IMR-90 (cell line): ENCODE measurements around the gene BMAL2. TPM values are rescaled to one million over a fixed set of nuclear protein-coding genes. Genes with fewer than 3 reads are reported as not detected.
A peak's percentile ranks its signal among the peaks of the same experiment; 100 is the strongest.

Experiments used
- ATAC-seq: fragments of 200-7000 bp; cut with Tn5 transposase; 2 replicates; pipeline ENCODE4 v1.9.1; 2020; ENCODE audit warnings: low read depth, mild to moderate bottlenecking, moderate library complexity
- BruUV-seq: library from RNA; stranded (reverse); fragments of 400-500 nt; replicated peaks from 2 replicates; lab custom pipeline; 2021; lab: Mats Ljungman, UMichigan
- CTCF ChIA-PET: fragments of 300-600 bp; formaldehyde crosslinking; extraction: SDS; loops from one replicate; lab custom pipeline; 2021; ENCODE audit warnings: antibody characterized with exemption; lab: Yijun Ruan, JAX
- POLR2A ChIA-PET: fragments of 300-600 bp; sonication (Branson Sonifier 250); formaldehyde crosslinking; loops from one replicate; lab custom pipeline; 2022; ENCODE audit warnings: antibody characterized with exemption; ENCODE audit not compliant: unreplicated experiment; lab: Charles Lee
- DNase-seq: peaks from one replicate; pipeline ENCODE4 v3.0.0; 2013
- H2AFZ ChIP-seq: replicated peaks from 2 replicates; pipeline ENCODE3; 2013; ENCODE audit warnings: low read length, mild to moderate bottlenecking; ENCODE audit not compliant: poor library complexity
- H2AK5ac ChIP-seq: 2 replicates; pipeline ENCODE4 v1.6.1; 2013; ENCODE audit warnings: low read depth, low read length, inconsistent platforms
- H2AK9ac ChIP-seq: replicated peaks from 2 replicates; pipeline ENCODE3; 2013; ENCODE audit warnings: mild to moderate bottlenecking, low read depth, low read length, moderate library complexity; ENCODE audit not compliant: poor library complexity
- H2BK120ac ChIP-seq: 2 replicates; pipeline ENCODE4 v1.6.1; 2013; ENCODE audit warnings: low read depth, low read length, inconsistent platforms
- H2BK15ac ChIP-seq: 3 replicates; pipeline ENCODE4 v1.6.1; 2013; ENCODE audit warnings: low read depth, low read length, inconsistent platforms
- H2BK20ac ChIP-seq: 2 replicates; pipeline ENCODE4 v1.6.1; 2013; ENCODE audit warnings: low read depth, mild to moderate bottlenecking, inconsistent platforms, low read length, moderate library complexity
- H2BK5ac ChIP-seq: 2 replicates; pipeline ENCODE4 v1.6.1; 2013; ENCODE audit warnings: mild to moderate bottlenecking, low read depth, low read length, inconsistent platforms; ENCODE audit not compliant: poor library complexity, severe bottlenecking
- H3K14ac ChIP-seq: replicated peaks from 2 replicates; pipeline ENCODE4 v1.6.1; 2013; ENCODE audit warnings: low read depth, low read length, inconsistent platforms
- H3K18ac ChIP-seq: 2 replicates; pipeline ENCODE4 v1.6.1; 2013; ENCODE audit warnings: low read depth, low read length, control low read depth
- H3K23ac ChIP-seq: 2 replicates; pipeline ENCODE4 v1.6.1; 2013; ENCODE audit warnings: low read depth, low read length, inconsistent platforms
- H3K27ac ChIP-seq: 2 replicates; pipeline ENCODE4 v1.5.1; 2013; ENCODE audit warnings: mild to moderate bottlenecking, control low read depth, low read length; ENCODE audit not compliant: insufficient read depth
- H3K27me3 ChIP-seq: 2 replicates; pipeline ENCODE4 v1.6.1; 2013; ENCODE audit warnings: low read length; ENCODE audit not compliant: control insufficient read depth, insufficient read depth
- H3K36me3 ChIP-seq: 2 replicates; pipeline ENCODE4 v1.6.1; 2013; ENCODE audit warnings: low read length, mixed read lengths; ENCODE audit not compliant: control insufficient read depth, insufficient read depth
- H3K4ac ChIP-seq: 2 replicates; pipeline ENCODE4 v1.6.1; 2013; ENCODE audit warnings: low read depth, low read length, inconsistent platforms
- H3K4me1 ChIP-seq: 2 replicates; pipeline ENCODE4 v1.6.1; 2013; ENCODE audit warnings: low read length, mixed read lengths; ENCODE audit not compliant: control insufficient read depth, insufficient read depth
- H3K4me2 ChIP-seq: 2 replicates; pipeline ENCODE4 v1.6.1; 2013; ENCODE audit warnings: low read depth, mild to moderate bottlenecking, control low read depth, low read length, moderate library complexity
- H3K4me3 ChIP-seq: 2 replicates; pipeline ENCODE4 v1.5.1; 2013; ENCODE audit warnings: low read depth, mild to moderate bottlenecking, control low read depth, low read length, moderate library complexity; ENCODE audit not compliant: insufficient read depth
- H3K56ac ChIP-seq: 2 replicates; pipeline ENCODE4 v1.6.1; 2013; ENCODE audit warnings: low read length, inconsistent platforms; ENCODE audit not compliant: insufficient read depth; ENCODE audit errors: extremely low read depth
- H3K79me1 ChIP-seq, 2 experiments: 2 replicates each; pipeline ENCODE4 v1.6.1; 2013; ENCODE audit warnings: low read length in 2 of 2, inconsistent platforms in 1 of 2, low read depth in 1 of 2
- H3K9ac ChIP-seq: 2 replicates; pipeline ENCODE4 v1.6.1; 2013; ENCODE audit warnings: low read depth, low read length, control low read depth
- H3K9me1 ChIP-seq: 2 replicates; pipeline ENCODE4 v1.6.1; 2013; ENCODE audit warnings: low read length, inconsistent platforms; ENCODE audit not compliant: insufficient read depth
- H3K9me3 ChIP-seq: 2 replicates; pipeline ENCODE4 v1.6.1; 2013; ENCODE audit warnings: low read length; ENCODE audit not compliant: control insufficient read depth, insufficient read depth
- H4K20me1 ChIP-seq: 2 replicates; pipeline ENCODE4 v1.6.1; 2013; ENCODE audit warnings: low read length, inconsistent platforms; ENCODE audit not compliant: insufficient read depth
- H4K5ac ChIP-seq: 2 replicates; pipeline ENCODE4 v1.6.1; 2013; ENCODE audit warnings: mild to moderate bottlenecking, low read depth, low read length, control low read depth
- H4K8ac ChIP-seq, 2 experiments: 2 replicates each; pipeline ENCODE4 v1.6.1; 2013; ENCODE audit warnings: low read depth in 2 of 2, low read length in 2 of 2, control low read depth in 1 of 2, inconsistent platforms in 1 of 2
- H4K91ac ChIP-seq: 2 replicates; pipeline ENCODE4 v1.6.1; 2013; ENCODE audit warnings: low read depth, low read length, inconsistent platforms; ENCODE audit not compliant: insufficient read depth
- MAFK ChIP-seq: IDR thresholded peaks from 2 replicates; pipeline ENCODE4 v1.6.1; 2012; ENCODE audit warnings: low read depth, low read length, improper control_type of control experiment
- USF2 ChIP-seq: fragments of 150-350 bp; IDR thresholded peaks from 2 replicates; pipeline ENCODE4 v1.6.1; 2017; ENCODE audit warnings: mild to moderate bottlenecking, antibody characterized with exemption, low read length, low read depth
- WGBS, 2 experiments: methylation state at CpG; one replicate each; pipeline versions ENCODE4 v1.1.5 to v1.1.7; 2013; ENCODE audit warnings: missing lambda C conversion rate in 2 of 2; ENCODE audit not compliant: insufficient read length in 1 of 2; ENCODE audit errors: extremely low coverage in 2 of 2; 5-methylcytosine and 5-hydroxymethylcytosine counted together
- dilution Hi-C: fragments of 300-500 bp; cut with HindIII; formaldehyde crosslinking; loops from one replicate; pipeline ENCODE4 v1.14.3; 2018; ENCODE audit warnings: low sequenced_read_pairs; ENCODE audit not compliant: unreplicated experiment
- in situ Hi-C: fragments of 300-500 bp; cut with MboI; formaldehyde crosslinking; loops from 3 replicates; pipeline ENCODE4 v1.14.3; 2019; ENCODE audit warnings: low sequenced_read_pairs, inconsistent platforms, mixed read lengths
- intact Hi-C: fragments of 100-400 bp; cut with micrococcal nuclease; formaldehyde crosslinking; loops from 2 replicates; pipeline ENCODE4 v1.10.0; 2022
- polyA plus RNA-seq, 3 experiments: library from polyadenylated mRNA; depleted of rRNA; stranded (reverse); fragments of >200 nt; gene quantifications; 2 replicates each; pipeline ENCODE4 v1.2.3, GENCODE V29; 2012; ENCODE audit warnings: low replicate concordance in 1 of 3
- total RNA-seq: library from RNA; depleted of rRNA; stranded (reverse); fragments of >200 nt; gene quantifications from 2 replicates; pipeline ENCODE4 v1.2.3, GENCODE V29; 2012

The BMAL2 gene
- total and polyA plus RNA-seq, 2 of the 4 experiments (the other 2 are of a cell fraction), result 11.0 to 57.0 TPM

- Histone ChIP-seq H3K9me1 (0 out of 2 replicates have a peak, but pooled peaks cover 5% of the 10 kb centered on the region), H3K14ac (no peak overlapping the region), H4K20me1 (no peaks in the 10 kb centered on the region), H4K8ac (peak overlapping the region in 1 of 2 experiments; percentile 62; a peak in 1 of 4 replicates), H3K4me2 (no peak overlapping the region), H2AFZ (no peak overlapping the region), H3K27me3 (no peaks in the 10 kb centered on the region), H2BK20ac (no peak overlapping the region), H2AK9ac (no peak overlapping the region), H3K9me3 (no peaks in the 10 kb centered on the region), H2AK5ac (no peak overlapping the region), H3K27ac (no peak overlapping the region), H3K36me3 (no peaks in the 10 kb centered on the region), H3K4me3 (no peak overlapping the region), H4K5ac (no peak overlapping the region; the same call in 1 of the 2 replicates), H2BK5ac (no peak overlapping the region), H3K56ac (no peak overlapping the region), H4K91ac (no peak overlapping the region), H3K23ac (no peak overlapping the region), H2BK15ac (no peak overlapping the region), H3K18ac (no peak overlapping the region), H2BK120ac (no peak overlapping the region), H3K79me1 (peaks cover 25 to 62% of the 10 kb centered on the region in 2 experiments), H3K4ac (no peak overlapping the region), H3K9ac (no peak overlapping the region), H3K4me1 (peaks cover 10% of the 10 kb centered on the region)
- POLR2A ChIA-PET, result interaction anchor here (0.6 to 0.7 kb wide), 2 partner anchors 47 to 742 kb away, joined by 3 read pairs; no protein-coding TSS in a partner anchor
- DNase-seq, result no peak
- CTCF ChIA-PET, result no interaction called here
- in situ Hi-C loops, result no loop called here
- 100% methylated on average over 1 of the region's 1 CpG; no CpG with 5 or more reads in 1 of the 2 experiments for WGBS, 2 experiments
- no peak for ATAC-seq
- intact Hi-C loops, result no loop called here
- TF ChIP-seq USF2, result no peak
- TF ChIP-seq MAFK, result no peak
- dilution Hi-C loops, result no loop called here
- no TSS peak for BruUV-seq
These were observed 5.8 kb downstream of the BMAL2 start for GRCh38 chr12:27338473-27338872.
